ENCODE measurements around the gene NEDD4L. TPM values are rescaled to one million over a fixed set of nuclear protein-coding genes. Genes with fewer than 3 reads are reported as not detected.

NEDD4L gene
- total and polyA plus RNA-seq, 8 donors = 45.0 to 113 (median 66.4) TPM

DNA sequence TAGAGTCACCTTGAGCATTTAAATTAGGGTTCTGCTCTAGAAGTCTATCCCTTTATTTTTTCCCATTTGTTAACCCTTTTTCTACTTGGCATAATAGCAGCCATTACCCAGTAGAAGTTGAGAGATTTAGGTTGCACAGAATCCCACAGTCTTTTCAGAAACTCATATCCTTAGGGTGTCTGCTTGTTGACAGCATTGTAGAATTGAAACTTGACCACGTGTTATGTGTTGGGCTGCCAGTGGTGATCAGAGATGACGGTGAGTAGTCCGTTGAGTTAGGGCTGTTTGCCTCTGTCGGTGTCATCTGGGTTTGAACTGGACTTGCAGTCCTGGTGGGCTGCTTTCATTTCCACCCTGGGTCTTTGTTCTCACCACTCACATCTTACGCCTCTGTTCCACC is 114.4 kb downstream of the NEDD4L start:
- H3K9me3 ChIP-seq = no peaks in the 10 kb centered on the region
- H3K4me1 ChIP-seq = peaks cover 4 to 13% (median 9%) of the 10 kb centered on the region in 3 donors
- FAIRE-seq (no peak), DNase-seq (no peak), ATAC-seq (no peak)
- no peaks in the 10 kb centered on the region for H3K36me3 ChIP-seq
- TF ChIP-seq, protein P1, sequence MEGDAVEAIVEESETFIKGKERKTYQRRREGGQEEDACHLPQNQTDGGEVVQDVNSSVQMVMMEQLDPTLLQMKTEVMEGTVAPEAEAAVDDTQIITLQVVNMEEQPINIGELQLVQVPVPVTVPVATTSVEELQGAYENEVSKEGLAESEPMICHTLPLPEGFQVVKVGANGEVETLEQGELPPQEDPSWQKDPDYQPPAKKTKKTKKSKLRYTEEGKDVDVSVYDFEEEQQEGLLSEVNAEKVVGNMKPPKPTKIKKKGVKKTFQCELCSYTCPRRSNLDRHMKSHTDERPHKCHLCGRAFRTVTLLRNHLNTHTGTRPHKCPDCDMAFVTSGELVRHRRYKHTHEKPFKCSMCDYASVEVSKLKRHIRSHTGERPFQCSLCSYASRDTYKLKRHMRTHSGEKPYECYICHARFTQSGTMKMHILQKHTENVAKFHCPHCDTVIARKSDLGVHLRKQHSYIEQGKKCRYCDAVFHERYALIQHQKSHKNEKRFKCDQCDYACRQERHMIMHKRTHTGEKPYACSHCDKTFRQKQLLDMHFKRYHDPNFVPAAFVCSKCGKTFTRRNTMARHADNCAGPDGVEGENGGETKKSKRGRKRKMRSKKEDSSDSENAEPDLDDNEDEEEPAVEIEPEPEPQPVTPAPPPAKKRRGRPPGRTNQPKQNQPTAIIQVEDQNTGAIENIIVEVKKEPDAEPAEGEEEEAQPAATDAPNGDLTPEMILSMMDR (IDR thresholded peaks at IDR 0.05) = no peak
- 93 to 96% methylated on average over 5 of the region's 5 CpGs for WGBS, 2 donors
- intact Hi-C loops (cut with DNase I) = no loop called here
- H3K4me3 ChIP-seq = no peak overlapping the region
- no peaks in the 10 kb centered on the region for H3K27me3 ChIP-seq
- H3K27ac ChIP-seq = no peak overlapping the region

DNA sequence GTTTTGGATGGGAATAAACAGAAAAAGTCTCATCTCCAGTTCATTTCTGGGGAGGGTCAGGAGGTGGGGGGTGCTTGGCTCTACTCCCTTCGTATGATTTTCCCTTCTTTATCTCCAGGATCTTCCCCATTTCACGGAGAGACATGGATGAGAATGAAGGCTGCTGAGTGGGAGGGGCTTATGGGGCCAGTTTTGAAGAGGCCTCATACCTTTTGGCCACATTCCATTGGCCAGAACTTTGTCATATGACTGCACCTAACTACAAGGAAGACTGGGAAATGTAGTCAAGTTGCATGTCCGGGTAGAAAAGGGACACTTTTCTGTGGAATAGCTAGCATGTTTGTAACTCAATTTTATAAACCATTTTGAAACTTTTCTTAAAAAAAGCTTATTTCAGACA is 117.6 kb downstream of the NEDD4L start:
- FAIRE-seq (no peak), ATAC-seq (peak; percentile 39 to 67 (median 53)), DNase-seq (peak in 1 of 6 donors; percentile 27)
- Histone ChIP-seq H3K4me1 (peaks cover 4 to 13% (median 9%) of the 10 kb centered on the region in 3 donors), H3K9me3 (no peaks in the 10 kb centered on the region), H3K4me3 (no peak overlapping the region), H3K27me3 (no peaks in the 10 kb centered on the region), H3K27ac (no peak overlapping the region), H3K36me3 (no peaks in the 10 kb centered on the region)
- TF ChIP-seq, protein P1 (IDR thresholded peaks at IDR 0.05) = no peak
- WGBS, 2 donors = 56 to 69% methylated on average over 3 of the region's 3 CpGs
- intact Hi-C loops (cut with DNase I) = no loop called here

DNA sequence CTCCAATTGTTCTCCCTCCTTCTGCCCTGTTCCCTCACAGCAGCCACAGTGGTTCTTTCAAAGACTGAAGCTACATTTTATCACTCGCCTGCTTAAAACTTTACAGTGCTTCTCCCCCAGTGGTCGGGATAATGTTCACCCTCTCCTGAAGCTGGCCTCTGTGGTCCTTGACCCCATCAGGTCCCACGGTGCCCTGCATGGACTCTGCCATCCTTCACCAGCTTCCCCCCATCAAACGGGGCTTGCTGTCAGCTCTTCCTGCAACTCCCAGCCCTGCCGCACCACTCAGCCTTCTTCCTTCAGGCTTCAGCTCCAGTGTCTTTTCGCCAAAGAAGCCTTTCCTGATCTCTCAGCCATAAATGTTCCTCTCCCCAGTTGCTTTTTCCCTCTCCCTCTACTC is 118.1 kb downstream of the NEDD4L start:
- TF ChIP-seq, protein P1 (IDR thresholded peaks at IDR 0.05) = no peak
- H3K36me3 ChIP-seq = no peaks in the 10 kb centered on the region
- no peak overlapping the region for H3K27ac ChIP-seq
- intact Hi-C loops (cut with DNase I) = no loop called here
- H3K4me1 ChIP-seq = peaks cover 4 to 13% (median 9%) of the 10 kb centered on the region in 3 donors
- ATAC-seq = no peak
- DNase-seq = no peak
- H3K9me3 ChIP-seq = no peaks in the 10 kb centered on the region
- FAIRE-seq = no peak
- no peaks in the 10 kb centered on the region for H3K27me3 ChIP-seq
- no peak overlapping the region for H3K4me3 ChIP-seq
- WGBS, 2 donors = 83 to 91% methylated on average over 6 of the region's 6 CpGs

DNA sequence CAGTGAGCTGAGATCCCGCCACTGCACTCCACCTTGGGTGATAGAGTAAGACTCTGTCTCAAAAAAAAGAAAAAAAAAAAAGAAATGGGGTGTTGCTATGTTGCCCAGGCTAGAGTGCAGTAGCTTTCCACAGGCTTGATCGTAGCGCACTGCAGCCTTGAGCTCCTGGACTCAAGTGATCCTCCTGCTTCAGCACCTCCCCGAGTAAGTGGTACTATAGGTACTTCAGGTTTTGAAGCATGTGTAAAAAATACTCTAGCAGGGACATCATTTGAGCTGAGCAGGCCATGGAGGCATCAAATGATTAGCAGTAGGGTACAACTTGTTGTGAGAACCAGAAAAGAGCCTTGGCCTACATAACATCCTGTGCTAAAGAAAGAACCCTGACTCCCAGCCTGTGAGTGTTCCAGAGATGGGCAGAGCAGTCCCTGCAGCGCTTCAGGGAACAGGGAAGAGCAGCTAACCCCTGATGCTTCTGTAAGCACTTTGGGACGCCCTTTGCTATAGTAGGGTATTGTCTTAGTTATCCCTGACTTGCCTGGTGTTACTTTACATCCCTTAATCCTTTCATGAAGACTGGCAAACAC is 119.1 kb downstream of the NEDD4L start:
- H3K4me1 ChIP-seq = peaks cover 4 to 13% (median 9%) of the 10 kb centered on the region in 3 donors
- ATAC-seq (no peak), DNase-seq (no peak), FAIRE-seq (no peak)
- TF ChIP-seq, protein P1 (IDR thresholded peaks at IDR 0.05) = no peak
- H3K9me3 ChIP-seq = no peaks in the 10 kb centered on the region
- no peaks in the 10 kb centered on the region for H3K27me3 ChIP-seq
- H3K36me3 ChIP-seq = no peaks in the 10 kb centered on the region
- H3K4me3 ChIP-seq = no peak overlapping the region
- intact Hi-C loops (cut with DNase I) = no loop called here
- H3K27ac ChIP-seq = no peak overlapping the region
- WGBS, 2 donors = 95 to 98% methylated on average over 6 of the region's 6 CpGs

DNA sequence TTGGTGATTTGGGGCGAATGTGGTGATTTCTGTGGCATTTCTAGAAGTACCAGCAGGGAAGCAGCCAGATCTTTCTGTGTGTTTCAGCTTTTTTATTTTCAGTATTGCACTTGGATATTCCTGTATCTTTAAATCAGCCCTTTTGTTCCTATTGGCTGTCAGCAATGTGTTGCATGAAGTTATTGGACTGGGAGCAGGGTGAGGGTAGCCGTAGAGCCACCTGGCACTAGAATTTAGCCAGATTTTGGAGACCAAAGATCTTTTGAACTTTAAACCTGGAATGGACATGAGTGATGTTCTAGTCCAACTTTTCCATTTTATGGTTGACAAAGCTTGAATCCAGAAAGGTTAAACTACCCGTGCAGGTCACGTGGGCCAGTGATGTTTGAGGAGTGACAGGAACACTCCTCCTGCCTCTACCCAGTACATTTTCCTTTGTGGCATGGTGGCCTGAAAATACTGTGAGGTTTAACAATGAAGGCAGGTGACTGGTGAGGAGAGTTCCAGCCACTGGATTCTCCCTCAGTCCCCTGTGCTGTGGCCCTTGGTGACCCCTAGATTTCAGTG is 122.3 kb downstream of the NEDD4L start:
- Histone ChIP-seq H3K36me3 (no peaks in the 10 kb centered on the region), H3K27me3 (no peaks in the 10 kb centered on the region), H3K4me3 (no peak overlapping the region), H3K27ac (no peak overlapping the region), H3K9me3 (no peaks in the 10 kb centered on the region), H3K4me1 (no peaks in the 10 kb centered on the region)
- intact Hi-C loops (cut with DNase I) = no loop called here
- DNase-seq = no peak
- no peak for ATAC-seq
- WGBS, 2 donors = 86 to 92% methylated on average over 4 of the region's 4 CpGs
- FAIRE-seq = no peak
- TF ChIP-seq, protein P1 (IDR thresholded peaks at IDR 0.05) = no peak

Data from pancreas (tissue), 10 donors.